ENCODE measurements around the gene GPR3. TPM values are rescaled to one million over a fixed set of nuclear protein-coding genes. Genes with fewer than 3 reads are reported as not detected.
A peak's percentile ranks its signal among the peaks of the same experiment; 100 is the strongest.
"Not testable (repeated sequence)": the region's sequence is repeated elsewhere in the genome, so short reads cannot be mapped to it uniquely, and the experiment has no call there.

Gene GPR3
- polyA plus RNA-seq, 4 donors, result 0.15 to 0.36 TPM; not detected in 2

GRCh38 chr1:27428316-27429028 is 36.0 kb downstream of the GPR3 start:
- peak in 1 of 2 donors; percentile 30 for DNase-seq
- no peak overlapping the region for H3K4me3 ChIP-seq (ENCODE audit: low read depth in 1 of 3, low read length in 3 of 3)
- WGBS, 3 donors, result 51 to 75% (median 73%) methylated on average over 15 to 17 of the region's 17 CpGs
- no peaks in the 10 kb centered on the region for H3K9me3 ChIP-seq (ENCODE audit: control insufficient read depth in 2 of 2, insufficient read depth in 1 of 2, low read depth in 1 of 2, low read length in 1 of 2)
- peaks cover 3 to 42% (median 5%) of the 10 kb centered on the region in 3 donors for H3K36me3 ChIP-seq (ENCODE audit: control insufficient read depth in 3 of 3, insufficient read depth in 2 of 3, low read depth in 1 of 3, low read length in 3 of 3)
- peak overlapping the region in 2 of 3 donors; percentile 40 to 58 for H3K27ac ChIP-seq (ENCODE audit: low read depth in 1 of 3, low read length in 2 of 3)
- H3K4me1 ChIP-seq (ENCODE audit: control insufficient read depth in 3 of 3, insufficient read depth in 2 of 3, low read depth in 1 of 3, low read length in 2 of 3), result peaks cover under 1 to 27% (median 14%) of the 10 kb centered on the region in 3 donors
- no peak for FAIRE-seq
- no peaks in the 10 kb centered on the region for H3K27me3 ChIP-seq (ENCODE audit: control insufficient read depth in 3 of 3, insufficient read depth in 3 of 3, low read length in 3 of 3)

DNA sequence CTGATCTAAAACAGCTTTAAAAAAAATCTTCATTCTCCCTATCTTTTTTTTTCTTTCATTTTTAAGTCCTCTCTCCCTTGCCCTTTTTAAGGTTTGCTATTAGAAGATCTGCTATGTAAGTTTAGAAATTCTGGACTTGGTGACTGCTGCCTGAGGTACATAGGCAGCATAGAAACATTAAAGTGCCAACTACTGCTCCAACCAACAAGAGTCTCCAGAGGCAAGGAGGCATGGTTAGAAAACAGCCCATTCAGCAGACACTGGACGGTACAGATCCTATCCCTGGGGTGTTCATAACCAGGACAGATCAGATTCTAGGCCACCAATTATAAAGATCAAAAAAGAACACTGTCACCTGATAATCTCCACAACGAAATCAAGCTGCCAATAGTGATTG is 36.6 kb downstream of the GPR3 start:
- 35 to 48% (median 42%) methylated on average over 2 of the region's 2 CpGs for WGBS, 3 donors
- peaks cover 3 to 27% (median 15%) of the 10 kb centered on the region in 3 donors for H3K4me1 ChIP-seq (ENCODE audit: control insufficient read depth in 3 of 3, insufficient read depth in 2 of 3, low read depth in 1 of 3, low read length in 2 of 3)
- FAIRE-seq, result no peak

GRCh38 chr1:27430903-27431600 is 38.6 kb downstream of the GPR3 start:
- H3K4me1 ChIP-seq (ENCODE audit: control insufficient read depth in 3 of 3, insufficient read depth in 2 of 3, low read depth in 1 of 3, low read length in 2 of 3), result peaks cover 11 to 32% (median 32%) of the 10 kb centered on the region in 3 donors
- peak overlapping the region; percentile 3 to 78 (median 52) for H3K27ac ChIP-seq (ENCODE audit: low read depth in 1 of 3, low read length in 2 of 3)
- no peak for FAIRE-seq
- DNase-seq, result peak in 1 of 2 donors; percentile 39
- 34 to 79% (median 61%) methylated on average over 1 of the region's 1 CpG for WGBS, 3 donors
- peaks cover 3 to 33% (median 3%) of the 10 kb centered on the region in 3 donors for H3K36me3 ChIP-seq (ENCODE audit: control insufficient read depth in 3 of 3, insufficient read depth in 2 of 3, low read depth in 1 of 3, low read length in 3 of 3)
- no peaks in the 10 kb centered on the region for H3K27me3 ChIP-seq (ENCODE audit: control insufficient read depth in 3 of 3, insufficient read depth in 3 of 3, low read length in 3 of 3)
- H3K9me3 ChIP-seq (ENCODE audit: control insufficient read depth in 2 of 2, insufficient read depth in 1 of 2, low read depth in 1 of 2, low read length in 1 of 2), result no peaks in the 10 kb centered on the region
- H3K4me3 ChIP-seq (ENCODE audit: low read depth in 1 of 3, low read length in 3 of 3), result no peak overlapping the region

More for the DNA sequence above, 36.6 kb downstream of the GPR3 start:
- H3K36me3 ChIP-seq (ENCODE audit: control insufficient read depth in 3 of 3, insufficient read depth in 2 of 3, low read depth in 1 of 3, low read length in 3 of 3), result peaks cover 3 to 42% (median 5%) of the 10 kb centered on the region in 3 donors
- peak overlapping the region in 1 of 3 donors; percentile 57 for H3K27ac ChIP-seq (ENCODE audit: low read depth in 1 of 3, low read length in 2 of 3)
- DNase-seq, result no peak
- H3K27me3 ChIP-seq (ENCODE audit: control insufficient read depth in 3 of 3, insufficient read depth in 3 of 3, low read length in 3 of 3), result no peaks in the 10 kb centered on the region
- H3K4me3 ChIP-seq (ENCODE audit: low read depth in 1 of 3, low read length in 3 of 3), result no peak overlapping the region
- H3K9me3 ChIP-seq (ENCODE audit: control insufficient read depth in 2 of 2, insufficient read depth in 1 of 2, low read depth in 1 of 2, low read length in 1 of 2), result no peaks in the 10 kb centered on the region

DNA sequence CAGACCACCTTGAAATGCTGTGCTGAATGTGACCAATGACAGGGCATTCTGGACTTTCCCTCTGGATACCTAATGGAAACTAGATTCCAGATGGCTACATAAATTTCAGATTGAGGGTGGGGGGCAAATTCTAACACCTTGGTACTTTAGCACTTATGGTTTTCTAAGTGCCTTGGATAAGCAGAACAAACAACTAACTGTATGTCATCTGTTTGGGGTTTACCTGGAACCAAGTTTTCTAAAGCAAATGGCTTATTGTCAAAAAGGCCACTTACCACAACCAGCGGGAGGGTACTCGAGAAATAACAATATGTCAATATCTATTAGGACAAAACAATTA is 39.1 kb downstream of the GPR3 start:
- no peaks in the 10 kb centered on the region for H3K27me3 ChIP-seq (ENCODE audit: control insufficient read depth in 3 of 3, insufficient read depth in 3 of 3, low read length in 3 of 3)
- DNase-seq (no peak), FAIRE-seq (no peak)
- H3K9me3 ChIP-seq (ENCODE audit: control insufficient read depth in 2 of 2, insufficient read depth in 1 of 2, low read depth in 1 of 2, low read length in 1 of 2), result no peaks in the 10 kb centered on the region
- 88 to 90% (median 89%) methylated on average over 2 of the region's 2 CpGs for WGBS, 3 donors
- peak overlapping the region in 2 of 3 donors; percentile 3 to 78 for H3K27ac ChIP-seq (ENCODE audit: low read depth in 1 of 3, low read length in 2 of 3)
- H3K4me3 ChIP-seq (ENCODE audit: low read depth in 1 of 3, low read length in 3 of 3), result no peak overlapping the region
- H3K36me3 ChIP-seq (ENCODE audit: control insufficient read depth in 3 of 3, insufficient read depth in 2 of 3, low read depth in 1 of 3, low read length in 3 of 3), result peaks cover 3 to 32% (median 3%) of the 10 kb centered on the region in 3 donors
- peaks cover 14 to 38% (median 36%) of the 10 kb centered on the region in 3 donors for H3K4me1 ChIP-seq (ENCODE audit: control insufficient read depth in 3 of 3, insufficient read depth in 2 of 3, low read depth in 1 of 3, low read length in 2 of 3)

- H3K4me1 ChIP-seq (ENCODE audit: control insufficient read depth in 3 of 3, insufficient read depth in 2 of 3, low read depth in 1 of 3, low read length in 2 of 3), result peaks cover 15 to 40% (median 38%) of the 10 kb centered on the region in 3 donors
- not testable (repeated sequence) for FAIRE-seq; H3K27ac ChIP-seq (ENCODE audit: low read depth in 1 of 3, low read length in 2 of 3)
Measured at GRCh38 chr1:27432725-27433124, 40.3 kb downstream of the GPR3 start.

GRCh38 chr1:27433706-27434105 is 41.3 kb downstream of the GPR3 start:
- FAIRE-seq (no peak), DNase-seq (no peak)
- no peaks in the 10 kb centered on the region for H3K27me3 ChIP-seq (ENCODE audit: control insufficient read depth in 3 of 3, insufficient read depth in 3 of 3, low read length in 3 of 3)
- WGBS, 3 donors, result 86 to 96% (median 91%) methylated on average over 3 of the region's 3 CpGs
- peaks cover 0 to 14% (median 0%) of the 10 kb centered on the region in 3 donors for H3K36me3 ChIP-seq (ENCODE audit: control insufficient read depth in 3 of 3, insufficient read depth in 2 of 3, low read depth in 1 of 3, low read length in 3 of 3)
- H3K4me1 ChIP-seq (ENCODE audit: control insufficient read depth in 3 of 3, insufficient read depth in 2 of 3, low read depth in 1 of 3, low read length in 2 of 3), result peaks cover 22 to 44% (median 36%) of the 10 kb centered on the region in 3 donors
- no peak overlapping the region for H3K27ac ChIP-seq (ENCODE audit: low read depth in 1 of 3, low read length in 2 of 3)
- no peaks in the 10 kb centered on the region for H3K9me3 ChIP-seq (ENCODE audit: control insufficient read depth in 2 of 2, insufficient read depth in 1 of 2, low read depth in 1 of 2, low read length in 1 of 2)
- no peak overlapping the region for H3K4me3 ChIP-seq (ENCODE audit: low read depth in 1 of 3, low read length in 3 of 3)

More at GRCh38 chr1:27432725-27433124, 40.3 kb downstream of the GPR3 start:
- H3K27me3 ChIP-seq (ENCODE audit: control insufficient read depth in 3 of 3, insufficient read depth in 3 of 3, low read length in 3 of 3); DNase-seq; H3K9me3 ChIP-seq (ENCODE audit: control insufficient read depth in 2 of 2, insufficient read depth in 1 of 2, low read depth in 1 of 2, low read length in 1 of 2); H3K4me3 ChIP-seq (ENCODE audit: low read depth in 1 of 3, low read length in 3 of 3): not testable (repeated sequence)
- peaks cover 0 to 23% (median under 1%) of the 10 kb centered on the region in 3 donors for H3K36me3 ChIP-seq (ENCODE audit: control insufficient read depth in 3 of 3, insufficient read depth in 2 of 3, low read depth in 1 of 3, low read length in 3 of 3)
- 74 to 96% (median 75%) methylated on average over 1 of the region's 1 CpG for WGBS, 3 donors

- FAIRE-seq (no peak), DNase-seq (peak; percentile 25 to 26)
- no peak overlapping the region for H3K4me3 ChIP-seq (ENCODE audit: low read depth in 1 of 3, low read length in 3 of 3)
- H3K27ac ChIP-seq (ENCODE audit: low read depth in 1 of 3, low read length in 2 of 3), result peak overlapping the region; percentile 55 to 86 (median 59)
- peaks cover 0 to 16% (median 0%) of the 10 kb centered on the region in 3 donors for H3K36me3 ChIP-seq (ENCODE audit: control insufficient read depth in 3 of 3, insufficient read depth in 2 of 3, low read depth in 1 of 3, low read length in 3 of 3)
- no peaks in the 10 kb centered on the region for H3K27me3 ChIP-seq (ENCODE audit: control insufficient read depth in 3 of 3, insufficient read depth in 3 of 3, low read length in 3 of 3)
- H3K4me1 ChIP-seq (ENCODE audit: control insufficient read depth in 3 of 3, insufficient read depth in 2 of 3, low read depth in 1 of 3, low read length in 2 of 3), result peaks cover 26 to 46% (median 38%) of the 10 kb centered on the region in 3 donors
- WGBS, 3 donors, result 27 to 49% (median 47%) methylated on average over 2 of the region's 2 CpGs
- no peaks in the 10 kb centered on the region for H3K9me3 ChIP-seq (ENCODE audit: control insufficient read depth in 2 of 2, insufficient read depth in 1 of 2, low read depth in 1 of 2, low read length in 1 of 2)
Measured at GRCh38 chr1:27435566-27436203, 43.3 kb downstream of the GPR3 start.
